Activated CD4-positive, alpha-beta memory T cell treated with anti-CD3 and anti-CD28 coated beads for 36 hours (primary cell): ENCODE data around the gene GLI1. TPM values are rescaled to one million over a fixed set of nuclear protein-coding genes. Genes with fewer than 3 reads are reported as not detected.
"Not testable (repeated sequence)": the region's sequence is repeated elsewhere in the genome, so short reads cannot be mapped to it uniquely, and the experiment has no call there.

Experiments used
- CTCF ChIA-PET: fragments of 350-600 bp; sonication (Branson Sonifier 250); formaldehyde crosslinking; loops from one replicate; lab custom pipeline; 2021; ENCODE audit warnings: antibody characterized with exemption, inconsistent platforms; lab: Charles Lee
- POLR2A ChIA-PET: fragments of 350-600 bp; sonication (Branson Sonifier 250); formaldehyde crosslinking; loops from one replicate; lab custom pipeline; 2021; ENCODE audit warnings: antibody characterized with exemption; lab: Charles Lee
- DNase-seq: peaks from one replicate; pipeline ENCODE4 v3.0.0-alpha.2; 2020
- H3K27ac Mint-ChIP-seq: one replicate; pipeline ENCODE4 v1.8.0; 2021; ENCODE audit warnings: mixed read lengths
- H3K27me3 Mint-ChIP-seq: one replicate; pipeline ENCODE4 v1.8.0; 2021; ENCODE audit warnings: mixed read lengths
- H3K36me3 Mint-ChIP-seq: one replicate; pipeline ENCODE4 v1.8.0; 2021; ENCODE audit warnings: mixed read lengths
- H3K4me1 Mint-ChIP-seq: one replicate; pipeline ENCODE4 v1.8.0; 2021; ENCODE audit warnings: low read depth, mixed read lengths
- H3K4me3 Mint-ChIP-seq: one replicate; pipeline ENCODE4 v1.8.0; 2021; ENCODE audit warnings: mild to moderate bottlenecking, mixed read lengths
- H3K9me3 Mint-ChIP-seq: one replicate; pipeline ENCODE4 v1.8.0; 2021; ENCODE audit warnings: mixed read lengths
- intact Hi-C: fragments of 100-400 bp; cut with micrococcal nuclease; formaldehyde crosslinking; loops from one replicate; pipeline ENCODE4 v1.15.1; 2023
- total RNA-seq, 2 experiments: library from RNA; stranded (reverse); gene quantifications; one replicate each; pipeline ENCODE4 v1.2.3, GENCODE V29; 2021

Gene GLI1
- total RNA-seq, 2 experiments from 2014 or later: 0.07 TPM; not detected in 1

GRCh38 chr12:57515408-57515933 lies 55.9 kb downstream of the GLI1 start:
- peaks cover 81% of the 10 kb centered on the region for H3K36me3 Mint-ChIP-seq
- H3K9me3 Mint-ChIP-seq: no peaks in the 10 kb centered on the region
- H3K4me1 Mint-ChIP-seq: peaks cover 26% of the 10 kb centered on the region
- no peak for DNase-seq
- no peaks in the 10 kb centered on the region for H3K27me3 Mint-ChIP-seq
- CTCF ChIA-PET: interaction anchor here (1.1 to 1.2 kb wide), 2 partner anchors 39 to 61 kb away, joined by 4 read pairs; partner anchors contain the start of gene INHBE
- POLR2A ChIA-PET: interaction anchor here (0.5 to 0.6 kb wide), 2 partner anchors 16 kb away, joined by 3 to 4 read pairs; no protein-coding TSS in a partner anchor
- H3K4me3 Mint-ChIP-seq: no peak overlapping the region
- intact Hi-C loops: no loop called here
- peak overlapping the region; percentile 23 for H3K27ac Mint-ChIP-seq

- ChIA-PET CTCF (interaction anchor here (1.1 to 1.2 kb wide), 3 partner anchors 39 to 61 kb away, joined by 4 read pairs; partner anchors contain the start of gene INHBE), POLR2A (interaction anchor here (1.1 to 1.7 kb wide), 3 partner anchors 15 to 36 kb away, joined by 3 to 10 read pairs (median 4); no protein-coding TSS in a partner anchor)
- H3K4me1 Mint-ChIP-seq: peaks cover 29% of the 10 kb centered on the region
- H3K4me3 Mint-ChIP-seq: no peak overlapping the region
- H3K9me3 Mint-ChIP-seq: no peaks in the 10 kb centered on the region
- H3K27ac Mint-ChIP-seq: peak overlapping the region; percentile 23
- no peak for DNase-seq
- peaks cover 79% of the 10 kb centered on the region for H3K36me3 Mint-ChIP-seq
- intact Hi-C loops: no loop called here
- no peaks in the 10 kb centered on the region for H3K27me3 Mint-ChIP-seq
Observed at GRCh38 chr12:57515934-57516541, 56.5 kb downstream of the GLI1 start.

GRCh38 chr12:57516617-57517153 lies 57.1 kb downstream of the GLI1 start:
- intact Hi-C loops: no loop called here
- Mint-ChIP-seq H3K4me1 (peaks cover 36% of the 10 kb centered on the region), H3K27me3 (no peaks in the 10 kb centered on the region), H3K9me3 (no peaks in the 10 kb centered on the region), H3K4me3 (no peak overlapping the region), H3K36me3 (peaks cover 77% of the 10 kb centered on the region), H3K27ac (peak overlapping the region; percentile 70)
- ChIA-PET POLR2A (interaction anchor here (0.5 to 1.7 kb wide), 4 partner anchors 11 to 36 kb away, joined by 3 to 10 read pairs (median 4); no protein-coding TSS in a partner anchor), CTCF (interaction anchor here (1.1 kb wide), 1 partner anchor 58 kb away, joined by 4 read pairs; no protein-coding TSS in a partner anchor)
- no peak for DNase-seq

GRCh38 chr12:57517187-57517586 lies 57.6 kb downstream of the GLI1 start:
- DNase-seq: no peak
- Mint-ChIP-seq H3K4me1 (peaks cover 41% of the 10 kb centered on the region), H3K9me3 (no peaks in the 10 kb centered on the region), H3K4me3 (no peak overlapping the region), H3K27ac (peak overlapping the region; percentile 70), H3K36me3 (peaks cover 74% of the 10 kb centered on the region), H3K27me3 (no peaks in the 10 kb centered on the region)
- CTCF ChIA-PET: interaction anchor here (1.3 kb wide), 1 partner anchor 29 kb away, joined by 4 read pairs; the partner anchor contains the start of gene DCTN2
- intact Hi-C loops: no loop called here
- POLR2A ChIA-PET: interaction anchor here (1.1 to 1.7 kb wide), 3 partner anchors 16 to 37 kb away, joined by 3 to 10 read pairs (median 4); no protein-coding TSS in a partner anchor

GRCh38 chr12:57517718-57518117 lies 58.1 kb downstream of the GLI1 start:
- H3K9me3 Mint-ChIP-seq, H3K27me3 Mint-ChIP-seq, H3K4me3 Mint-ChIP-seq, intact Hi-C loops, DNase-seq: not testable (repeated sequence)
- ChIA-PET CTCF (interaction anchor here (1.3 kb wide), 1 partner anchor 29 kb away, joined by 4 read pairs; the partner anchor contains the start of gene DCTN2), POLR2A (interaction anchor here (1.7 kb wide), 1 partner anchor 28 kb away, joined by 10 read pairs; no protein-coding TSS in a partner anchor)
- peak overlapping the region; percentile 70 for H3K27ac Mint-ChIP-seq
- peaks cover 41% of the 10 kb centered on the region for H3K4me1 Mint-ChIP-seq
- peaks cover 69% of the 10 kb centered on the region for H3K36me3 Mint-ChIP-seq

GRCh38 chr12:57518176-57518919 lies 58.8 kb downstream of the GLI1 start:
- DNase-seq: no peak
- H3K4me3 Mint-ChIP-seq: peak overlapping the region; percentile 94
- intact Hi-C loops: no loop called here
- peaks cover 62% of the 10 kb centered on the region for H3K36me3 Mint-ChIP-seq
- ChIA-PET CTCF (interaction anchor here (1.3 kb wide), 1 partner anchor 28 kb away, joined by 4 read pairs; the partner anchor contains the start of gene DCTN2), POLR2A (no interaction called here)
- H3K4me1 Mint-ChIP-seq: peaks cover 41% of the 10 kb centered on the region
- H3K9me3 Mint-ChIP-seq: no peaks in the 10 kb centered on the region
- H3K27me3 Mint-ChIP-seq: no peaks in the 10 kb centered on the region
- peak overlapping the region; percentile 100 for H3K27ac Mint-ChIP-seq

GRCh38 chr12:57518920-57519795 lies 59.6 kb downstream of the GLI1 start:
- peak; percentile 34 for DNase-seq
- H3K4me3 Mint-ChIP-seq: peak overlapping the region; percentile 94
- intact Hi-C loops: no loop called here
- H3K27me3 Mint-ChIP-seq: no peaks in the 10 kb centered on the region
- ChIA-PET CTCF (no interaction called here), POLR2A (interaction anchor here (0.5 to 2.1 kb wide), 5 partner anchors 17 to 40 kb away, joined by 3 to 10 read pairs (median 5); partner anchors contain the start of gene ARHGAP9)
- peaks cover 58% of the 10 kb centered on the region for H3K36me3 Mint-ChIP-seq
- H3K9me3 Mint-ChIP-seq: no peaks in the 10 kb centered on the region
- peak overlapping the region; percentile 100 for H3K27ac Mint-ChIP-seq
- peaks cover 49% of the 10 kb centered on the region for H3K4me1 Mint-ChIP-seq

- no peak for DNase-seq
- no peaks in the 10 kb centered on the region for H3K9me3 Mint-ChIP-seq
- intact Hi-C loops: loop anchor here (1.0 to 5.0 kb wide), 6 partner anchors 32 to 282 kb away; partner anchors contain the start of genes ARHGAP9, GLI1 and TSPAN31
- H3K4me1 Mint-ChIP-seq: peaks cover 55% of the 10 kb centered on the region
- H3K36me3 Mint-ChIP-seq: peaks cover 53% of the 10 kb centered on the region
- H3K27me3 Mint-ChIP-seq: no peaks in the 10 kb centered on the region
- POLR2A ChIA-PET: interaction anchor here (0.5 to 2.1 kb wide), 6 partner anchors 17 to 42 kb away, joined by 3 to 10 read pairs (median 4); partner anchors contain the start of gene ARHGAP9
- H3K4me3 Mint-ChIP-seq: peak overlapping the region; percentile 94
- H3K27ac Mint-ChIP-seq: peak overlapping the region; percentile 100
- CTCF ChIA-PET: interaction anchor here (1.4 kb wide), 1 partner anchor 43 kb away, joined by 4 read pairs; no protein-coding TSS in a partner anchor
Observed at GRCh38 chr12:57519796-57520052, 60.1 kb downstream of the GLI1 start.

GRCh38 chr12:57520053-57520818 lies 60.7 kb downstream of the GLI1 start, which contains the start of gene DDIT3:
DDIT3 (minus strand) TSS chr12:57520514; CDS start chr12:57517406, 3,108 bp downstream.
- H3K4me3 Mint-ChIP-seq: peak within 1 kb of the TSS; percentile 94
- no peaks in the 10 kb centered on the region for H3K27me3 Mint-ChIP-seq
- DNase-seq: peak; percentile 100
- H3K36me3 Mint-ChIP-seq: peaks cover 48% of the 10 kb centered on the region
- CTCF ChIA-PET: interaction anchor here (1.1 to 1.4 kb wide), 2 partner anchors 44 to 173 kb away, joined by 4 read pairs; no protein-coding TSS in a partner anchor
- H3K9me3 Mint-ChIP-seq: no peaks in the 10 kb centered on the region
- intact Hi-C loops: loop anchor here (1.0 to 5.0 kb wide), 6 partner anchors 33 to 283 kb away; partner anchors contain the start of genes ARHGAP9, GLI1 and TSPAN31
- peaks cover 55% of the 10 kb centered on the region for H3K4me1 Mint-ChIP-seq
- H3K27ac Mint-ChIP-seq: peak within 1 kb of the TSS; percentile 100
- POLR2A ChIA-PET: interaction anchor here (0.6 to 2.1 kb wide), 7 partner anchors 19 to 87 kb away, joined by 3 to 10 read pairs (median 5); partner anchors contain the start of gene ARHGAP9

- H3K9me3 Mint-ChIP-seq: no peaks in the 10 kb centered on the region
- ChIA-PET POLR2A (no interaction called here), CTCF (no interaction called here)
- H3K27ac Mint-ChIP-seq: peak overlapping the region; percentile 100
- H3K4me3 Mint-ChIP-seq: peak overlapping the region; percentile 94
- H3K27me3 Mint-ChIP-seq: no peaks in the 10 kb centered on the region
- DNase-seq: no peak
- intact Hi-C loops: loop anchor here (1.0 to 5.0 kb wide), 8 partner anchors 26 to 443 kb away; partner anchors contain the start of genes CDK4, DCTN2, NEMP1 and TSPAN31
- H3K36me3 Mint-ChIP-seq: peaks cover 37% of the 10 kb centered on the region
- peaks cover 55% of the 10 kb centered on the region for H3K4me1 Mint-ChIP-seq
Observed at GRCh38 chr12:57521525-57522010, 62.0 kb downstream of the GLI1 start.
